ENCODE measurements around the gene CACFD1.

Gene CACFD1

GRCh38 chr9:133499892-133500270 is 40.1 kb downstream of the CACFD1 start:
- DNase-seq (ENCODE audit: low read depth): no peak

- DNase-seq (ENCODE audit: low read depth): no peak
Measured at GRCh38 chr9:133502112-133502511, 42.3 kb downstream of the CACFD1 start.

- no peak for DNase-seq (ENCODE audit: low read depth)
Measured at GRCh38 chr9:133505186-133505830, 45.5 kb downstream of the CACFD1 start.

- no peak for DNase-seq (ENCODE audit: low read depth)
Measured at GRCh38 chr9:133505901-133506652, 46.3 kb downstream of the CACFD1 start.

GRCh38 chr9:133506653-133507038 is 46.9 kb downstream of the CACFD1 start:
- peak; percentile 93 for DNase-seq (ENCODE audit: low read depth)

GRCh38 chr9:133507246-133507965 is 47.6 kb downstream of the CACFD1 start:
- no peak for DNase-seq (ENCODE audit: low read depth)

GRCh38 chr9:133508046-133508445 is 48.3 kb downstream of the CACFD1 start:
- DNase-seq (ENCODE audit: low read depth): no peak

GRCh38 chr9:133509179-133510083 is 49.7 kb downstream of the CACFD1 start:
- DNase-seq (ENCODE audit: low read depth): no peak

GRCh38 chr9:133510926-133511505 is 51.2 kb downstream of the CACFD1 start:
- DNase-seq (ENCODE audit: low read depth): no peak

- no peak for DNase-seq (ENCODE audit: low read depth)
Measured at GRCh38 chr9:133511607-133512006, 51.8 kb downstream of the CACFD1 start.

- DNase-seq (ENCODE audit: low read depth): no peak
Measured at GRCh38 chr9:133512253-133513213, 52.8 kb downstream of the CACFD1 start.

- DNase-seq (ENCODE audit: low read depth): no peak
Measured at GRCh38 chr9:133513214-133514100, 53.7 kb downstream of the CACFD1 start.

GRCh38 chr9:133514460-133515239 is 54.9 kb downstream of the CACFD1 start:
- DNase-seq (ENCODE audit: low read depth): no peak

- DNase-seq (ENCODE audit: low read depth): no peak
Measured at GRCh38 chr9:133515240-133515610, 55.4 kb downstream of the CACFD1 start.

- no peak for DNase-seq (ENCODE audit: low read depth)
Measured at GRCh38 chr9:133515615-133516255, 56.0 kb downstream of the CACFD1 start.

GRCh38 chr9:133516256-133516960 is 56.6 kb downstream of the CACFD1 start:
- no peak for DNase-seq (ENCODE audit: low read depth)

GRCh38 chr9:133516961-133517350 is 57.2 kb downstream of the CACFD1 start:
- DNase-seq (ENCODE audit: low read depth): no peak

- DNase-seq (ENCODE audit: low read depth): no peak
Measured at GRCh38 chr9:133517711-133518110, 57.9 kb downstream of the CACFD1 start.
